ENCODE results near the gene EQTN. TPM values are rescaled to one million over a fixed set of nuclear protein-coding genes. Genes with fewer than 3 reads are reported as not detected.

EQTN gene
- total RNA-seq, 1 donor from 2014 or later: not detected

Other genes with a start within 250 kb of the EQTN start
- gene TEK, start 187.9 kb downstream of the EQTN start, total RNA-seq: not detected in 2 replicates
- not detected in 2 replicates for gene IFNK, start 227.1 kb upstream of the EQTN start, total RNA-seq
- 0.82 and 1.1 TPM in 2 replicates for gene MOB3B, start 232.7 kb upstream of the EQTN start, total RNA-seq